Measurements from ENCODE around the gene GALNT10. TPM values are rescaled to one million over a fixed set of nuclear protein-coding genes. Genes with fewer than 3 reads are reported as not detected.

Gene GALNT10
- polyA plus RNA-seq, 1 experiment, result 93.1 TPM

GRCh38 chr5:154265197-154265773 lies 74.8 kb downstream of the GALNT10 start:
- Histone ChIP-seq H3K4me3 (ENCODE audit: low read depth, low read length) (no peak overlapping the region), H3K9me3 (ENCODE audit: control insufficient read depth, insufficient read depth, low read length) (no peaks in the 10 kb centered on the region; the same call in 1 of the 2 replicates), H3K27me3 (ENCODE audit: control insufficient read depth, insufficient read depth, low read length) (no peaks in the 10 kb centered on the region), H3K27ac (ENCODE audit: low read depth, low read length) (no peak overlapping the region)
- ChIA-PET POLR2A (no interaction called here), CTCF (no interaction called here)
- no peak for DNase-seq (ENCODE audit: low read depth, low spot score)
- no peak for TF ChIP-seq CTCF (IDR thresholded peaks at IDR 0.05; ENCODE audit: low read depth, low read length)

GRCh38 chr5:154267516-154267915 lies 77.0 kb downstream of the GALNT10 start:
- Histone ChIP-seq H3K9me3 (ENCODE audit: control insufficient read depth, insufficient read depth, low read length) (no peaks in the 10 kb centered on the region; the same call in 1 of the 2 replicates), H3K27ac (ENCODE audit: low read depth, low read length) (no peak overlapping the region), H3K27me3 (ENCODE audit: control insufficient read depth, insufficient read depth, low read length) (no peaks in the 10 kb centered on the region), H3K4me3 (ENCODE audit: low read depth, low read length) (no peak overlapping the region)
- DNase-seq (ENCODE audit: low read depth, low spot score), result no peak
- TF ChIP-seq CTCF (IDR thresholded peaks at IDR 0.05; ENCODE audit: low read depth, low read length), result no peak
- ChIA-PET CTCF (no interaction called here), POLR2A (no interaction called here)

- H3K27ac ChIP-seq (ENCODE audit: low read depth, low read length), result no peak overlapping the region
- H3K4me3 ChIP-seq (ENCODE audit: low read depth, low read length), result no peak overlapping the region
- no peak for TF ChIP-seq CTCF (IDR thresholded peaks at IDR 0.05; ENCODE audit: low read depth, low read length)
- no peaks in the 10 kb centered on the region; the same call in 1 of the 2 replicates for H3K9me3 ChIP-seq (ENCODE audit: control insufficient read depth, insufficient read depth, low read length)
- CTCF ChIA-PET, result interaction anchor here (0.8 to 2.0 kb wide), 2 partner anchors 20 to 137 kb away, joined by 3 to 7 read pairs; no protein-coding TSS in a partner anchor
- H3K27me3 ChIP-seq (ENCODE audit: control insufficient read depth, insufficient read depth, low read length), result no peaks in the 10 kb centered on the region
- POLR2A ChIA-PET, result interaction anchor here (0.6 kb wide), 1 partner anchor 46 kb away, joined by 4 read pairs; no protein-coding TSS in a partner anchor
- DNase-seq (ENCODE audit: low read depth, low spot score), result no peak
Measured at GRCh38 chr5:154268073-154268472, 77.5 kb downstream of the GALNT10 start.

GRCh38 chr5:154269414-154269813 lies 78.9 kb downstream of the GALNT10 start:
- POLR2A ChIA-PET, result no interaction called here
- H3K4me3 ChIP-seq (ENCODE audit: low read depth, low read length), result no peak overlapping the region
- H3K9me3 ChIP-seq (ENCODE audit: control insufficient read depth, insufficient read depth, low read length), result no peaks in the 10 kb centered on the region; the same call in 1 of the 2 replicates
- no peak for DNase-seq (ENCODE audit: low read depth, low spot score)
- no peak for TF ChIP-seq CTCF (IDR thresholded peaks at IDR 0.05; ENCODE audit: low read depth, low read length)
- CTCF ChIA-PET, result interaction anchor here (2.0 kb wide), 1 partner anchor 136 kb away, joined by 7 read pairs; no protein-coding TSS in a partner anchor
- no peaks in the 10 kb centered on the region for H3K27me3 ChIP-seq (ENCODE audit: control insufficient read depth, insufficient read depth, low read length)
- no peak overlapping the region for H3K27ac ChIP-seq (ENCODE audit: low read depth, low read length)

- no peak for DNase-seq (ENCODE audit: low read depth, low spot score)
- no peak for TF ChIP-seq CTCF (IDR thresholded peaks at IDR 0.05; ENCODE audit: low read depth, low read length)
- ChIA-PET POLR2A (no interaction called here), CTCF (no interaction called here)
- Histone ChIP-seq H3K27ac (ENCODE audit: low read depth, low read length) (no peak overlapping the region), H3K4me3 (ENCODE audit: low read depth, low read length) (no peak overlapping the region), H3K27me3 (ENCODE audit: control insufficient read depth, insufficient read depth, low read length) (no peaks in the 10 kb centered on the region), H3K9me3 (ENCODE audit: control insufficient read depth, insufficient read depth, low read length) (no peaks in the 10 kb centered on the region; the same call in 1 of the 2 replicates)
Measured at GRCh38 chr5:154271466-154271865, 80.9 kb downstream of the GALNT10 start.
